ENCODE measurements around the gene PDE2A.

Gene PDE2A

DNA sequence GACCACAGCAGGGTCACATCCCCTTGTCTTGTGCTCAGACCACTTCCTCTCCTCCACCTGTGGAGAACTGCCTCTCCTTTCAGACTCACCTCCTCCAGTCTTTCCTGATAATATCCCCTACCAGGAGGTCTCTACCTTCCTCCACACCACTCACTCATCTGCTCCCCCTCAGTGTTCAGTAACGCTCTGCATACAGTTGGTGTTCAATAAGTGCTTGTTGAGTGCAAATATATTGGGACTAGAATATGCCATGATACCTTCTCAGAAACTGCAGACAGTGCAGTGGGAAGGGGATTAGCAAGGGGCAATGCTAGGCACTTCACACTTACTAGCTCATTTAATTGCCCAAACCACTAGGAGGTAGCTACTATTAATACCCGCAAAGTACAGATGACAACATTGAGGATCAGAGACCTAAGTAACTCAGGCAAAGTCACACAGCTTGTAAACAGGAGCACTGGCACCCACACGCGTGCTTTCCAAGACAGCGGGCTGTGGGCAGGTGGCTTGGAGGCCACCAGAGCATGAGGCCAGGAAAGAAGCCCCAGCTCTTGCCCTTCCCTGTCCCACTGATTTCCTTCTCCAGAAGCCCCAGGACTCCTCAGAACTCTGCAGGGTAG is 8.1 kb upstream of the PDE2A start:
- no peak for DNase-seq

DNA sequence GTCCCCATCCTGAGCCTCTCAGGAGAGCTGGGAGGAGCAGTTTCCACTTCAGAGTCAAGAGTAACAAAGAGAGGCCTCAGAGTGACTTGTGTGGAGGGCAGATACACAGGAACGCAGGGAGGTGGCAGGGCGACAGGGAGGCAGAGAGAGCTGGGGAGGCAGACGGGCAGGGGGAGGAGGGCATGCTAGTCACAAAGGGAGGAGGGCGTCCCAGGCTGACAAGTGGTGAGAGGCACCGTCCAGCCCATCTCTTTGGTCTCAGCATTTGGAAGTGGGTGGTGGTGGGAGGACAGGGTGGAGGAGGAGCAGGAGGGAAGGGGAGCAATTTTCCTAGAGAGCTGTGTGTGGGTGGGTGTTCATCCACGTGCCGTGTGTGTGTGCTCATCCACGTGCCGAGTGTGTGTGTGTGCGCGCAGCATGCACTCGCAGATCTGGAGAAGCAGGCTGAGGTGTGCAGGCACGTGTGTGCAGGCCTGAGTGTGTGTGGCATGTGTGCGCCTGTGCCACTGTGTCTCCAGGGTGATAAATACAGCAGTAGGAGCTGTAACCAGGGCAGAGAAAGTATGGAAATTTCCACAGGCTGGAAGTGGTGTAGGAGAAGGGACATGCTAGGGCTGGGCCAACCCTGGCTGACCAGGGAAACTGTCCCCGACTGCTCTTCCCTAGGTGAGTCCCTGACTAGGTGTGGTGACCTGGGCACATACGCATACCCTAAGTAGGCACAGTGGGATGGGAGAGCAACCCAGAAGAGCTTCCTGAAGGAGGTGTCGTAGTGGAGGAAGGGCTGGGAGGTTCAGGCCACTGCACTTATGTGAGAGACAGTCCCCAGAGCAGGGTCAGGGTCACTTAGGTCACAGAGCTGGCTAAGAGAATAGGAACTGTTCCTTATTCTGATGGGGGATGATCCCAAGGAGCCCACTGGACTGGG is 7.3 kb upstream of the PDE2A start:
- no peak for DNase-seq

DNA sequence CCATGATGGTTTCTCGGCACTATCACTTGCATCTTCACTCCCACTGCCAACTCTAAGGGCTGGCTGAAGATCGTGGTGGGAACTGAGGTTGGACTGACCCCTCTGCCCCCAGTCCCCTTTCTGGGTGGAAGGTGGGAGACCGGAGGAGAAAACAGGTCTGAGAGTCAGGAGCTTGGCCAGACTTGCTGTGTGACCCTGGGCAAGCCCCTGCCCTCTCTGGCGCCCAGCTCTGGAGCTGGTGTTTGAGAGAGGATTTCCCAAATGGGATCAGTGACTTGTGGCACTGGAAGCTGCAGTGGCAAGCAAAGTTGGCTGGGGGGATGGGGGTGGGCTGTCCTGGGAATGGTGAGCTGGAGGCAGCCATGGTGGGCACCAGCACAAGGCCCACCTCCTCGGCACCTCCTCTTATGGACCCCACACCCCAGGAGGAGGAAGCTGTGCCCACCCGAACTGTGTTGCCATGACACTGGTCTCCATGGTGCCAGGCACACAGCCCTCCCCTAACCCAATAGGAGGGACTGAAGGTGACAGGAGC is 6.5 kb upstream of the PDE2A start:
- no peak for DNase-seq

DNA sequence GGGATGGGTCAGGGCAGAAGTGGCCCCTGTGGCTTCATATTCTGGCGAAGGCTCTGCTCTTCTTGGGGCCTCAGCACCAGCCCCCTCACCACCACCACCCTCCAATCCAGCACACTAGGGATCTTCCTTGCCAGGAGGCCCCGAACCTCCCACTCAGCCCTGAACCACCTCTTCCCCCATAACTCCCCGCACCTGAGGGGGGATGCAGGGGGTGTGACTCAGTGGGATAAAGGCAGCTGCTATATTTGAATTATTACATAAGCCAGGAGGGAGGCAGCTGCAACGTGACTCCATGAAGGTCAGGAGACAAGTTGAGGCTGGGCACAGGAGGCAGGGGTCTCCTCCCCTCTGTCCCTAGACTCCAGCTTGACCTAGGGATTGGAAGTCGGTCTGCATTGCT is 5.6 kb upstream of the PDE2A start:
- DNase-seq = no peak

DNA sequence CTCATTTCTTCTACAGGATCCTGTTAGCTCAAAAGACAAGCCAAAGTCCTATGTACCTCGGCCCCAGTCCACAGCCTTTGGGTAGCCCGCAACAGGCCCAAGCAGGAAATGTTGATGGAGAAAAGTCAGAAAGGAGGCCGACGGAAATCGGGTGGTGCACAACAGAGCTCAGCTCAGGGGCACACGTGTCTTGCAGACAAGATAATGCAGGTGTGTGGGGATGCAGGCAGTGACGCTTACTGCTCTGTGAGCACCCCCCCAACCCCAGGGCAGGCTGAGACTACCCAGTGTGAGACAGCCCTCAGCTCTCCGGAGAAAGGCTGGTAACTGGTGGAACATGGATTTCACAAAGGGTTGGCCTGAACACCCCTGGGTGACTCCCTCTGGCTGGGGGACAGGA is 4.3 kb upstream of the PDE2A start:
- no peak for DNase-seq

DNA sequence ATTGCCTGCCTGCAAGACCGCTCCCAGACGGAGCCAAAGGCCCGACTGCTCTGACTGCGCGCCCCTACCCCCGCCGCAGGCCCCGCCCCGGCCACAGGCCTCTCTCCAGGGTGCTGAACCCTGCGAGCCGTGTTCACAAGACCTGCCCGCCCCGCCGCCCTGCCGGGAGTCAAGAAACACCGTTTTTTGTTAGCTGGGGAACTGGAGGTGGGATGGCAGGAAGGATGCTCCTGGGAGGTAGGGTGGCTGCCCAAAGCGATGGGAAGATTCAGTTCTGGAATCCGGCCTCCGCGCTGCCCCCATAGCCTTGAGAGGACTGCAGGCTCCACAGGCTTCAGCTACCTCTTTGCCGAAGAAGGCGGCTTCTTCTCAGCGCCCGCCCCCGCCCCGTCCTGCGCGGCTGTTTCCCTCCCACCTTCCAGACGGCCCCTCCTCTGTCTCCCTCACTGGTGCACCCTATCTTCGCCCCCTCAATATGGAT is 2.7 kb upstream of the PDE2A start:
- peak; percentile 93 for DNase-seq

DNA sequence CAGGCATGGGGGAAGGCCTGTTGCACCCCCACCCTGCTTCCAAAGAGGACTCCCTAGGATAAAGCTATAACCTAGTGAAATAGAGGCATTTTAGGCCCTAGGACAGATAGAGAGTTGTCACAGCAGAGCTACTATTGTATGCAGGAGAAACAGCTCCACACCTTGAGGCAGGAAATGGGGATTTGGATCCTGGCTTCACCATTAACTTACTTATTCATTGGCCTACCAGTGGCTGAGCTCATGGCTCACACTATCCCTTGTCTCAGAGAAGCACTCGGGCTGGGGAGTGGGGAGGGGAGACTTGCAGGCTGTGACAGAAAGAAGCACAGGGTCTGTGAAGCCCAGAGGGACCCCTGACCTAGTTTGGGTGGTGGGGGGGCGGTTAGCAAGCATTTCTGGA is 999 bp upstream of the PDE2A start:
- DNase-seq = no peak

DNA sequence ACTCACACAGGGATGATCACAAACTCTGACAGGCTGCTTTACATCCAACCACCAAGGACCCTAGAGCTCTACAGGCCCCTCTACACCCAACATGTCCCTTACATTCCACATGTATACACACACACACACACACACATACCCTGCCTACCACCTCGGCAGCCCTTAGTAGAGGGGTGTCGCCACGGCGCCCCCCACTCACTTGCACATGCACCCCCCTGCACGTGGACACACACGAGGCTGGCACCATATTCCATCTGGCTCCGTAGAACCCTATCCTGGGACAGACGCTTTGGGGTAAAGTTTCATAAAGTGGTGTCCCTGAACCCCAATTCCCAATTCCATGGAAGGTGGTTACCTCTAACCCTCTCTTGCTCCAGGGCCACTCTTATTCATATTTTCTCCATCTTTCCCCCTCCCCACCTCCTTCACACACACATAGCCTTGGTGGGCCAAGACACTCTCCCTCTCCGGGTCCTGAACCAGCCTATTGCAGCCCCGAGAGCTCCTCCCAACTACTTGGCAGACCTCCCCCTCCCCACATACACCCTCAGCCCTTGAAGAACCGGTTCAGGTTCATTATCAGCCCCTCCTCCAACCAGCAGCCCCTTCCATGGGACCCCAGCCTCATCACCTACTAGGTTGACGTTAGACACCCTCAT is 809 bp downstream of the PDE2A start:
- DNase-seq = no peak

DNA sequence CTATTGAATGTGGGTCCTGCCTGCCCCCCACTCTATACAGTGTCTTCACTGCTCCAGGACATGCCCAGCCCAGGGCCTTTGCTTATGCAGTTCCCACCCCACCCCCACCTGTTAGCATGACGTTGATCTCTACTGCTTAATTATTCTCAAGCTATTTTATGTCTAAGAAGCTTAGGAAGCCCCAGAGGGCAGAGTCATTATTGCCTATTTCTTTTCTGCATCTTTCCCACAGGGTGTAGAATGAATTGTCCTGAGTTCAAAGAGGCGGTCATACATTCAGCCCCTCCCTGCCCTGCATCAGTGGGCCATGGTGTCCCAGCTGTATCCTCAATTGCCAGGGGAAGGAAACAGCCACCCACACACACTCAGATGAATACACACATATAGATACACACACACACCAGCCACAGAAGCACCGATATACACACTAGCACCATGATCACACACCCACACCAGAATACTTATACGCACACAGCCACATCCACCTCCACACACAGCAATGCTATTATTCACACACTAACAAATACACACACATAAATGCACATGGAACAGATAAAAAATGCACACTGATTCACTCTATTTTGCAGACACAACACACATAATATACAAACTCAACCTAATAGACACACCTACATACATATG is 1.5 kb downstream of the PDE2A start:
- no peak for DNase-seq

DNA sequence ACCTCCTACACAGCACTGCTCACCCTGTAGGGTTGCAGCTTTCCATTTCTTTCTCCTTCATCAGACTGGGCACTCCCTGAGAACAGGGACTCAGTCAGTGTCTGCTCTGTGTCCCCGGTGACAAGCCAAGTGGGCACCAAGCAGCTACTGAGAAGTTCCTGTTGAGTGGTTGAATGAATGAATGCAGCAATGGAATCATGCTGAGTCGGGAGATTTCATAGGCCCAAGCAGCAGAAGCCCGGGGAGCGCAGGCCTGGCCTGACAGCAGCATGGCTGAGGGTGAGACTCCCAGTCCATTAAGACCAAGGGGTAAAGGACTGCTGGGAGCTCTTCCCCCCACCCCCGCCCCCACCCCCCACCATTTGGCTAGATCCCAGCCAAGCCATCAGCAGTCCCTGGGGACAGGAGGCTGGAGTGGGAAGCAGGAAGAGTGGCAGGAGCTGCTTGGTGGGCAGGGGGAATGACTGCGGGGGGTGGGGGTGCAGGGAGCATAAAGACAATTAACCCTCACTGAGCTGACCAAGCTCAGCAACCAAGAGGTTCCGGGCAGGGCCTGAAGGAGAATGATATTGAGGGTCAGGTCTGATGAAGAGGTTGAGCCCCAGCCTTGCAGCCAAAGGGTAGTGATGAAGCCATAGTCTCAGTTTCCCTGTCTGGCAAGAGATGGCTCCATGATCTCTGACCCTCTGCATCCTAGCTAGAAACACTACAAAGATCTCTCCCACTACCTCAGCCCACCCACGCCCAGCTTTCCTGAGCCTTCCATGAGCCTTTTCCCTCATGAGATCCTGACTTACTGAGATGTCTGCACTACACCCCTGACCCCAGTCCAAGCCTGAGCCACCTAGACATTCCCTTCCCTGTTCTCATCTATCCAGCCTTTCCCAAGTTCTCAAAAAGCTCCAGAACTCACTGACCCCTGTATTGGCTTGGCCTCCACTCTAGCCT is 2.8 kb downstream of the PDE2A start:
- no peak for DNase-seq

DNA sequence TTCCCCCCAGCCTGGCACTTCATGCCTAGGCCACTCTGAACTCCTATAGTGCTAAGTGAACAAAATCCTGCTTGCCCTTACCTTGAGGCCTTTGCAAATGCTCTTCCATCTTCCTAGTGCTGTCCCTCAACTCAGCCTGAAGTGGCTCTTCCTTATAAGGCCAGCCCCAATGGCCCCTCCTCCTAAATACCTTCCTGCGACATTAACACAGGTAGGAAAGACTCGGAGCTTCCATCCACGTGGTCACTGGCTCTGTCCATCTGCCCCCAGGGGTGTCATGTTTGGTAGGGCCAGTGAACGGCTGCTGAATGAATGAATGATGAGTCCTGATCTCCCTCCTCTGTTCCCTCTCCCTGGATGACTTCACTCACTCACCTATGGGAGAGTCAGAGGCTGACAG is 4.2 kb downstream of the PDE2A start:
- no peak for DNase-seq

DNA sequence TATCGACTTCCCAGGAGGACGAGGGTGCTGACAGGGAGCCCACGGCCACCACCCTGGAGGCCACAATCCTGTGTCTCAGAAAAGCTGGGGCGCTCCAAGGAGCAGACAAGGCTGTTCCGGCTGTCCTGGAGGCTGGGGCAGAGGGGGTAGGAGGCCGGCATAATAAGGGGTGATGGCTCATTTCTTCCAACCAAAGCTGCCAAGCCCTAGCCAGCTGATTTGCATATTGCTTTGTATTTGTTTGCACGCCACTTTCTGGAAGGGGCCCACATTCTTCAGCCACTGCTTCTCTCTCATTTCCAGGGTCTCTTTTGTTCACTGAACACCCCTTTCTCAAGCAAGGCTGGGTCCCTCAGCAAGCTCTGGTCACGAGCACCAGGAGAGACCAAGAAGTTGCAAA is 4.7 kb downstream of the PDE2A start:
- no peak for DNase-seq

DNA sequence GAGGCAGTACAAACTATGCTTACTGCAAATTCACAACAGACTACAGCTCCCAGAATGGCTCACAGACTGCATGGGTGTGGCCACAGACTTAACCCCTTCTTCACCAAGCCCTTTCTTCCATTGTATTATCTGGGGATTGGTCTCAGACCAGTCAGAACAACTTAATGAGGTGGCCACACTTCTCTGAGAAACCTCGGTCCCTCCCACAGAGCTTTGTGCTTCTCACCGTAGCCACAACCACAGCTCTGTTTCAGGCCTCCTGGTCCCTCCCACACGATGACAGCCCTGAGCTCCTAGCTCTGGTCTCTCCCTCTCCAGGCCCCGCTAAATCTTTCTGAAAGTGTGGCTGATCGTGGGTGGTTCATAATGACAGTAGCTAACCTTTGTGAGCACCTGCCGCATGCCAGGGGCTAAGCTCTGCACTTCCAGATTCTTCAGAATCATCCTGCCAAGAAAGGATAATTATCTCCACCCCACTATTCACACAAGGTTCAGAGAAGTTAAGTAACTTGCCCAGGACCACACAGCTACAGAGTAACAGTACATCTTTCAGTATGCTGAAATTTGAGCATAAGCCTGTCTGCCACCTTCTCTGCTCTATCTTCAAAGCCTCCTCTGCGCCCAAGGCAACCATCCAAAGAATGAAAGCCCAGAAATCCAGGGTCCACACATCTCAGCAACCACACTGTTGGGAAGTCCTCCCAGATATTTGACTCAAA is 5.4 kb downstream of the PDE2A start:
- DNase-seq = peak; percentile 91

DNA sequence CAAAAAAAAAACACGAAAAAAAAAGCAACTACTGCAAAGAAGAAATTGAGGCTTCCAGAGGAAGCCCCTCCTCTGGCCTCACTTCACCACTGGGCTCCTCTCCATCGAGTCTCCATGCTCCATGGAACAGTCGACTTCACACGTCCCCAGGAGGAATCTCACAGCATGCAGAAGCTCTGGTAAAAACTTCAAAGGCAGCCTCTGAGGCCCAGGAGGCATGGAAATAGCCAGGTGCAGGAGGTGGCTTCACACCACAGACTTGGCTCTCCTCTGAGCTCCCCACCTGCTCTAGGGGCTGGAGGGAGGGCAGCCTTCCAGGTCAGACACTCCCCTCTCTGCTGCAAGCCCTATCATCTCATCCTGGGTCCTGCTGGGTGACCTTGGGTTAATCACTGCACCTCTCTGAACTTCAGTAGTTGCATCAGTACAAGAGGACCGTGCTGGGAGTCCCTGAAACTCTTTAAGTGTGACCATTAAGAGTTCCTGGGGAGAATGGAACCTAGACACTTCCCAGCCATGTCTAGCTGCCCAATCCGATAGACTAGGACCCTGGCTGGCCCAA is 8.2 kb downstream of the PDE2A start:
- DNase-seq = no peak

DNA sequence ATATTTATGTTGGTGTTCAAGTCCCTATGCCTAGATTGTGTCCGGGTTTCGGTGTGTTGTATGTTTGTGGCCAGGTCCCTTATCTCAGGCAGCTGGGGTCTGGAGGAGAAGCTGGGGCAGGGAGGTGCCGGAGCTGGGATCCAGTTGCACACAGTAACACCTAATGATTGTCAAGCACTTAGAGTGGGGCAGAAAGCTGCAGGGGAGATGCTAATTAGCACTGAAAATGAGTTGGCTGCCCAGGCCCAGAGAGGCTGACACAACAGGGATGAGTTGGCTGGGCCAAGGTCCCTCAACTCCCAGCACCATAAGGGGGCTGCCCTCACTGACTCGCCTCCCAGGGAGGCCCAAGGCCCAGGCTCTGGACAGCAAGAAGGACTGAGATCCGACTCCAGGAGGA is 12.2 kb downstream of the PDE2A start:
- no peak for DNase-seq

DNA sequence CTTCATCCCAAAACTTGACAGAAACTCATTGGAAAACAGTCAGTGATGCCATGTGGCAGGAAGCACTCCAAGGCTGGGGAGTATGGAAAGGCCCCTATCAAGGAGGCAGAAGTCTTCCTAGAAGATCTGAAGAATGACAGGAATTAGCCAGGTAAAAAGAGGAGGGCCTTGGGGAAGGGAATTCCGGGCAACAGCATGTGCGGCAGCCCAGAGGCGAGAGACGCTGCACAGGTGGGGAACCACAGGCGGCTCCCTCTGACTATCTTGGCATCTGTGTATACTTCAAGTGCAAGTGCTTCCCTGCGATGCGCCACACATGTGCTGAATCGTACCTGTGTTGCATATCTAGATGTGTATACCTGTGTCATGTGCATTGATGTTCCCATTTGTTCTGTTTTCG is 12.7 kb downstream of the PDE2A start:
- DNase-seq = no peak

DNA sequence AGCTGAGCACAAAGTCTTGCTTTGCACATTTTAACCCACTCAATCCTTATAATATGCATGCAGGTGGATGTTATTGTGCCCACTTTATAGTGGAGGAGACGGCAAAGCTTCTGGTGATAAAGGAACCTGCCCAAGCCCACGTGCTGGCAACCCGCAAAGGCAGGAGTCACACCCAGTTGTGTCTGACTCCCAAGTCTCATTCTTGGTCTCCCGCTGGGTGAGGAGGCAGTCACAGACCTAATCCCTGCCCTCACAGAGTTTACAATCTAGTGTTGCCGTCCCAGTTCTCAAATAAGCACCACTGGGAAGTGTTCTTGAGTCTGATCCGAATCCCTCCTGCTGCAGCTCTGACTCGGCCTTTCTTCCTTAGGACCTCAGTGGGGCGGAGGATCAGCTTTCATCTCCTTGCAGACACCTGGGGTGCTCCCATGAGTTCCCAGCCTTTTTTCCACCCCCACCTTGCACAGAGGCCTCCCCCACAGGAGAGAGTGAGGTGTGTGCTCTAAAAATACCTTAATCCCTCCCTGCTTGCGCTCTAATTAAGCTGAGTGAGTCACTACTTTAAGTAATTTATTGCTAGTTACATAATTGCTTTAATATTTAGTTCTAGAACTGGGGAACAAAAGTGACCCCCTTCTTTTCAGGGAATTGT is 15.1 kb downstream of the PDE2A start:
- no peak for DNase-seq

DNA sequence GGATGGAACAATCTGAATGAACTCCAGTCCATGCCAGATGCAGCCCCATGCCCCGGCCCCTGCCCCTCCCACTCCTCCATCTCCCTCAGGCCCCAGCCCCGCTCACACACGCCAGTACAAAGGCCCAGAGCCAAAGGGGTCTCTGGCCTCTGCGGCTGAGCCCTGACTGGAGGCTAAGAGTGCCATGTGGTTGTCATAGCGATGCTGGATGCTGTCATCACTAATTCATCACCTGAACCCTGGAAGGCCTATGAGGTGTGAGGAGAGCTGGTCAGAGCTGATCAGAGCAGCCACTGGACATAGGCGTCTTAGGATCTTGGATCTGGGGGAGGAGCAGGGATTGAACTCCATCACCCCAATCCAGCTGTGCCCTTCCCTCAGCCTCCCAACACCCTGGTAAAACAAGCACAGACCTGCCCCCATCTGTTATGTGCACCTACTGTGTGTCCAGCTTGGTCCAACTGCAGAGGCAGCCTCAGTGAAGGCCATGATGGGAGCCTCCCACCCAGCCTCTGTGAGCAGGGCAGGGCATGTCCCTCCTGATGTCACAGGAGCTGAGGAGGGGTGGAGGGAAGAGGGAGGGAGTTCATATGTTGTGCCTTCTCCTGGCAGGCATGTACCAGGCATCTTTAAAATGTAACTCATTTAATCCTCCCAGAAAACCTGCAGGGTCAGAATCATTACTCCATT is 16.7 kb downstream of the PDE2A start:
- no peak for DNase-seq

DNA sequence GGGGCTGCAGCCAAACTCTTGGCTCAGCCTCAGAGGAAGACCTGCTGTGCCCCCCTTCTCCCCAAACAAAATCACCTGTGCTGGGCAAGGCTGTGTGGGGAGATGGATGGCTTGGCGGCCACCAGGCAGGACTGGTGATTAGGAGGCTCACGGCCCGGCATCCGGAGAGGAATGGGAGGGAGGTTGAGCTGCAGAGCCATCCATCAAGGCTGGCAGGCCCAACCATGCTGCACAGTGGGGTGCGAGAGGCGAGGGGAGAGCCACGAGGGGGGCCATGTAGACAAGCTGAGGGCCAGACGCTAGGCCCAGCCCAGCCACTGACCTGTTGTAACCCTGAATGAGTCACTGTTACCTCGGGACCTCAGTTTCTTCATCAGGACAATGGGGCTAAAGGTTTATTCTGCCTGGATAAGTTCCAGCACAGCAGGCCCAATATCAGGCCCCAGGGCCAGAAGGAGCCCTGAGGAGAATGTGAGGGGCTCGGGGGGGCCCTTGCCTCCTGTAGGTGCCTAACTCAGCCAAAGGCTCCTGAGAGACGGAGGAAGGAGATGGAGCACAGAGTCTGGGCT is 18.2 kb downstream of the PDE2A start:
- no peak for DNase-seq

Measured in OCI-M1 (cell line).